LNCaP clone FGC (cell line): ENCODE data around the gene CCL19.

Experiments used
- DNase-seq: peaks from one replicate; pipeline ENCODE4 v3.0.0-alpha.2; 2011; ENCODE audit warnings: low read depth
- H3K4me3 ChIP-seq: 2 replicates; pipeline ENCODE4 v1.5.1; 2011; ENCODE audit warnings: mild to moderate bottlenecking, low read depth, low read length, control low read depth
- CTCF ChIP-seq: IDR thresholded peaks from 2 replicates; pipeline ENCODE4 v1.5.1; 2012; ENCODE audit warnings: mild to moderate bottlenecking; ENCODE audit not compliant: control insufficient read depth, insufficient read depth; ENCODE audit errors: extremely low read depth

Gene CCL19

GRCh38 chr9:34710023-34710422 is 18.9 kb upstream of the CCL19 start, which contains the start of gene CCL21:
CCL21 (minus strand) TSS chr9:34710136; CDS start chr9:34710066, 70 bp downstream.
- no peak within 1 kb of the TSS for H3K4me3 ChIP-seq
- no peak for TF ChIP-seq CTCF
- DNase-seq, result no peak

DNA sequence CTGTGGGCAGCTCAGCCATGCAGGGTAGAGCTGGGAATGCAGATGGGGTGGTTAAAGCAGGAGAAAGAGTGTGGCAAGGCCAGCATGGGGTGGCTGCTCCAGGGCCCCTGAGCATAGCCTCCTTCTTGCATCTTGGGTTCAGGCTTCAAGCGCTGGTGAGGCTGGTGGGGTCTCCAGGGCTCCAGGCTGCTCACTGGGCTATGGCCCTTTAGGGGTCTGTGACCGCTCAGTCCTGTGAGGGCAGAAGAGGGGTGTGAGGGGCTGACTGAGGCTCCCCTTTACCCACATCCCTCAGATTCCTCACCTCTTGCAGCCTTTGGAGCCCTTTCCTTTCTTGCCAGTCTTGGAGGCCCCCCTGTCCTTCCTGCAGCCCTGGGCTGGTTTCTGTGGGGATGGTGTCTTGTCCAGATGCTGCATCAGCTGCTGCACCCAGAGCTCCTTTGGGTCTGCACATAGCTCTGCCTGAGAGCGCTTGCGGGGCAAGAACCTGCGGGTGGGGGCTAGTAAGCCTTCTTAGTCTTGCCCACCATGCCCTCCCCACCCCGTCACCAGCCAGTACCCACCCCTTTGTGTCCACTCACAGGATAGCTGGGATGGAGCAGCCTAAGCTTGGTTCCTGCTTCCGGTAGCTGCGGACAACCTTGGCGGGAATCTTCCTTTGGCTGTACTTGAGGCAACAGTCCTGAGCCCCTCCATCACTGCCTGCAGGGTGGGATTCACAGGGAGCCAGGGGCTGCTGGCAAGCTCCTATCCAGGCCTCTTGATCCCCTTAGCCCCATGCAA is 18.3 kb upstream of the CCL19 start:
- no peak for TF ChIP-seq CTCF
- no peak for DNase-seq
- H3K4me3 ChIP-seq, result no peak overlapping the region

DNA sequence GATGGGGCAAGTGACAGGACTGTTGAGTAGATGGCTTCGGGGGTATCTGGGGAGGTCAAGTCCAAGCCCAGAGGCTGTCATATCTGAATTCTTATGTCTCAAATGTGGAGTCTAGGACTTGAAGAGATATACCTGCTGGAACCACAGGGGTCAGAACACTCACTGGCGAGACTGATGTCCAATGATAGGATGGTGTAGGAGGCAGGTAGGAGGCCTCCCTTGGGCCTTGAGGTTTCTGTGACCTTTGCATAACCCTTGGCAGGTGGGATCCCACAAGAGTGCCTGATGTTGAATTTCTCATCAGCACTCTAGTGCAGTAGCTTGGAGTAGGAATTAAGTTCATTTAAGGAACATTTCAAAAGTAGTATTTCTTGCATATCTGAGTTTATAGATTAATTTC is 16.1 kb upstream of the CCL19 start:
- H3K4me3 ChIP-seq, result no peak overlapping the region
- no peak for DNase-seq
- no peak for TF ChIP-seq CTCF

GRCh38 chr9:34701769-34702736 is 11.0 kb upstream of the CCL19 start:
- DNase-seq, result no peak
- peak; percentile 99 for TF ChIP-seq CTCF
- peak overlapping the region; percentile 54 for H3K4me3 ChIP-seq

DNA sequence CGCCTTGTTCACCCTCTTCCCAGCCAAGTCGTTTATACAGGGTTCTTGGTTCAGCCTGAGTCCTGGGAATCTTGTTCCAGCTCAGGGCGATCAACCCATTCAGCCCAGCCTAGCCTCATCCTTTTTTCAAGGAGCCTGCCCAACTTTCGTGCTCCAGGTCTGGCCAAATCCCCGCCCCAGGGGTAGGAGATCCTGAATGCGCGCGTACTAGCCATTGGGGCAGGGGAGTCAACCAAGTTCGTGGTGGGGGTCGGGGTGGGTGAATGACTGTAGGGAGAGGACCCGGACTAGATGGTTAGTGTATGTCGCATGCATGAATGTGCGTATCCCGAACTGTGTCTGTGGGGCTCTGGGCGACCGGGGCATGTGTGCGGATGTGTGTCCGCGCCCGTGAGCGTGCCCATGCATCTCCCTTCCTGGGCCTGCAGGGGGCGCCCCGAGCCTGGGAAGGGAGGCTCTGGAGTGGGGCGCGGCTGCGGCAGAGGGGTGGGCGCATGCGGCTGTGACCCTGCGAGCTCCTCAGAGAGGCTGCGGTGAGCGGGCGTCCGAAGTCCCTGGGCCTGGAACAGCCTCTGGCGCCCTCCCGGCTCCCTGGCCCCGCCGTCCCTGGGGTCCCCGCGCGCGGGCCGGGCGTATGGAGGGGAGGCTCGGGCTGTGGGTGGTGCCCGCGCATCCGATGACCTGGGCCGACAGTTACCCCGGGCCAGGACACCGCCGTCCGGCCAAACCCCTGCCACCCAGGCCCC is 10.1 kb upstream of the CCL19 start:
- peak; percentile 93 for TF ChIP-seq CTCF
- DNase-seq, result no peak
- peak overlapping the region; percentile 54 for H3K4me3 ChIP-seq

GRCh38 chr9:34694811-34695210 is 3.7 kb upstream of the CCL19 start:
- DNase-seq, result no peak
- H3K4me3 ChIP-seq, result no peak overlapping the region
- TF ChIP-seq CTCF, result no peak
